ENCODE data around the gene BICDL1. TPM values are rescaled to one million over a fixed set of nuclear protein-coding genes. Genes with fewer than 3 reads are reported as not detected.

BICDL1 gene
- total and polyA plus RNA-seq, 10 of the 15 experiments (the other 5 are each of a cell fraction or from before 2014, with no cell fraction given), result 0.72 to 12.3 (median 4.2) TPM

GRCh38 chr12:120056739-120057138 is 67.7 kb downstream of the BICDL1 start:
- ChIA-PET CTCF (interaction anchor here (1.0 to 1.3 kb wide), 2 partner anchors 9 to 30 kb away, joined by 4 to 5 read pairs; no protein-coding TSS in a partner anchor), POLR2A (no interaction called here)
- no peak for DNase-seq (ENCODE audit: low read depth, low spot score)

More at GRCh38 chr12:120056739-120057138, 67.7 kb downstream of the BICDL1 start:
- in situ Hi-C loops (cut with MboI) (no loop called here), intact Hi-C loops (cut with micrococcal nuclease; ENCODE audit: unreplicated experiment) (no loop called here)
- Histone ChIP-seq H3K27ac (ENCODE audit: control insufficient read depth, insufficient read depth) (no peak overlapping the region), H3K9ac (ENCODE audit: control insufficient read depth, insufficient read depth, low read length) (no peak overlapping the region), H3K27me3 (replicated peaks in 1 of 2; ENCODE audit: control insufficient read depth in 2 of 2, insufficient read depth in 2 of 2, low read length in 1 of 2) (no peaks in the 10 kb centered on the region), H3K4me2 (ENCODE audit: control insufficient read depth, insufficient read depth) (no peak overlapping the region), H3K36me3 (ENCODE audit: control insufficient read depth in 2 of 2, insufficient read depth in 2 of 2, low read length in 1 of 2) (no peaks in the 10 kb centered on the region), H2AFZ (ENCODE audit: control insufficient read depth, low read depth, low read length) (no peak overlapping the region), H3K4me1 (ENCODE audit: control insufficient read depth, insufficient read depth, low read length) (no peaks in the 10 kb centered on the region), H3K9me3 (replicated peaks; ENCODE audit: control insufficient read depth, insufficient read depth, low read length) (no peaks in the 10 kb centered on the region), H3K4me3 (no peak overlapping the region), H3K79me2 (ENCODE audit: control insufficient read depth, insufficient read depth, low read length) (no peaks in the 10 kb centered on the region), H4K20me1 (ENCODE audit: control insufficient read depth, insufficient read depth) (no peaks in the 10 kb centered on the region)
- no peak for TF ChIP-seq BMI1 (IDR thresholded peaks at IDR 0.05; ENCODE audit: borderline replicate concordance)
- TF ChIP-seq ZSCAN29 (IDR thresholded peaks at IDR 0.05), result no peak
- no peak for TF ChIP-seq MEF2A (IDR thresholded peaks at IDR 0.05; ENCODE audit: insufficient read depth, low read depth, low read length)
- no peak for TF ChIP-seq POLR2A (IDR thresholded peaks at IDR 0.05; ENCODE audit: low read depth, low read length)
- no peak for TF ChIP-seq USF1 (IDR thresholded peaks at IDR 0.05; ENCODE audit: borderline replicate concordance, extremely low read length, insufficient read depth, low read depth, low read length)
- TF ChIP-seq SMARCA5 (IDR thresholded peaks at IDR 0.05), result no peak
- TF ChIP-seq ATF2 (IDR thresholded peaks at IDR 0.05; ENCODE audit: low read length), result no peak
- TF ChIP-seq NR2F1 (conservative IDR thresholded peaks at IDR 0.05), result no peak
- no peak for TF ChIP-seq RAD51 (IDR thresholded peaks at IDR 0.05)
- no peak for TF ChIP-seq HDGF (IDR thresholded peaks at IDR 0.05)
- no peak for TF ChIP-seq ZNF207 (IDR thresholded peaks at IDR 0.05; ENCODE audit: borderline replicate concordance)
- TF ChIP-seq CHD1 (IDR thresholded peaks at IDR 0.05; ENCODE audit: low read depth, low read length), result no peak
- no TSS peak for BruUV-seq (replicated peaks)
- FAIRE-seq, result no peak
- WGBS (ENCODE audit: insufficient coverage, insufficient replicate concordance, low lambda C conversion rate, missing lambda C conversion rate), result 70% methylated on average over 5 of the region's 5 CpGs
- no peak for ATAC-seq
- ChIA-PET SMC1A (ENCODE audit: uncharacterized antibody, unreplicated experiment) (no interaction called here), RAD21 (ENCODE audit: unreplicated experiment) (no interaction called here)
